Muscle of leg (tissue), 11 donors: ENCODE data around the gene PPP4R4. TPM values are rescaled to one million over a fixed set of nuclear protein-coding genes. Genes with fewer than 3 reads are reported as not detected.

Source experiments
- DNase-seq: peaks from one replicate; pipeline ENCODE4 v3.0.0; 2013
- H3K27ac ChIP-seq: one replicate; pipeline ENCODE4 v1.5.1; 2013; ENCODE audit warnings: mild to moderate bottlenecking, low read length, control low read depth
- H3K27me3 ChIP-seq: one replicate; pipeline ENCODE4 v1.6.1; 2013; ENCODE audit warnings: low read length; ENCODE audit not compliant: control insufficient read depth, insufficient read depth
- H3K36me3 ChIP-seq: one replicate; pipeline ENCODE4 v1.6.1; 2013; ENCODE audit warnings: low read length; ENCODE audit not compliant: control insufficient read depth, insufficient read depth
- H3K4me1 ChIP-seq: one replicate; pipeline ENCODE4 v1.6.1; 2013; ENCODE audit warnings: low read length; ENCODE audit not compliant: control insufficient read depth, insufficient read depth
- H3K4me3 ChIP-seq: one replicate; pipeline ENCODE4 v1.5.1; 2013; ENCODE audit warnings: low read length, control low read depth
- H3K9me3 ChIP-seq: replicated peaks from 2 replicates; pipeline ENCODE4 v1.6.1; 2013; ENCODE audit warnings: low read depth, low read length; ENCODE audit not compliant: control insufficient read depth
- WGBS: methylation state at CpG from one replicate; pipeline ENCODE4 v1.1.5; 2013; ENCODE audit warnings: missing lambda C conversion rate; ENCODE audit not compliant: insufficient coverage; 5-methylcytosine and 5-hydroxymethylcytosine counted together
- polyA plus RNA-seq, 8 donors: library from polyadenylated mRNA; unstranded; fragments of 120-200 nt; gene quantifications; one replicate each; pipeline versions ENCODE4 v1.2.1 to v1.2.3, GENCODE V29; 2013; ENCODE audit warnings: inconsistent platforms in 1 of 8, low replicate concordance in 1 of 8; ENCODE audit not compliant: insufficient read length in 8 of 8, insufficient read depth in 1 of 8
- total RNA-seq: library from RNA; stranded (reverse); fragments of 120-200 nt; gene quantifications from one replicate; pipeline ENCODE4 v1.2.4, GENCODE V29; 2013

PPP4R4 gene
- total and polyA plus RNA-seq, 9 donors: 0.08 to 0.16 (median 0.09) TPM

DNA sequence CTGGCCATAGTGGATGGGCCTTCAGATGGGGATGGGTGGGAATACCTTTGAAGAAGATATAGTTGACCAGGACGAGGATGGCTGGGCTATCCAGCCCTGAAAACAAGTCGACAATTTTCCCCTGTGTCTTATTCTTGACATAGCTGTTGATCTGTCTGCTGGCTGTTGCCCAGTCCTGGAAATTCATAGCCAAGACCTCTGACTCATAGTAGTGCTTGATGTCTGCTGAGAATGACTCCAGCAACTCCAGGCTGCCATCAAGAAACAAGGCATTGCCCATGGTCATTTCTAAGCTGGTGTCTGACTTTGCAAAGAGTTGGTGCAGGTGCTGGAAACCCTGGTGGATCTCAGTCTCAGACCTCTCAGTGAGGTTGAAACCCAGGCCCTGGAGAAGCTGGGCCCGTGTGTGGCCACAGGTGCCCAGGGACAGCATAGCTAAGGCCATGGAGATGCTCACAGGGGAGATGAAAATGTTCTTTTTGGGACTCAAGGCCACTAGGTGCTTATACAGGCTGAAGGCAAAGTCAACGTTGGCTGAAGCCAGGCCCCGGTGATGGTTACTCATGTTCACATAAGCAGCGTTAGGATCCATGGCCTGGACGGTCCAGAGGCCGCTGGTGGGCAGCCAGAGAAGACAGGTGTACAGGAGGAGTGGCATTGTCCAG is 140.0 kb downstream of the PPP4R4 start:
- Histone ChIP-seq H3K27ac (no peak overlapping the region), H3K36me3 (no peaks in the 10 kb centered on the region), H3K4me1 (no peaks in the 10 kb centered on the region), H3K9me3 (no peaks in the 10 kb centered on the region), H3K27me3 (no peaks in the 10 kb centered on the region), H3K4me3 (no peak overlapping the region)
- no peak for DNase-seq
- WGBS: 83% methylated on average over 8 of the region's 8 CpGs

- Histone ChIP-seq H3K36me3 (no peaks in the 10 kb centered on the region), H3K27ac (no peak overlapping the region), H3K4me3 (no peak overlapping the region), H3K9me3 (no peaks in the 10 kb centered on the region), H3K4me1 (no peaks in the 10 kb centered on the region), H3K27me3 (no peaks in the 10 kb centered on the region)
- WGBS: no CpG with 5 or more reads among the region's 2 CpGs
- DNase-seq: no peak
Measured at GRCh38 chr14:94314890-94315289, 140.8 kb downstream of the PPP4R4 start.

DNA sequence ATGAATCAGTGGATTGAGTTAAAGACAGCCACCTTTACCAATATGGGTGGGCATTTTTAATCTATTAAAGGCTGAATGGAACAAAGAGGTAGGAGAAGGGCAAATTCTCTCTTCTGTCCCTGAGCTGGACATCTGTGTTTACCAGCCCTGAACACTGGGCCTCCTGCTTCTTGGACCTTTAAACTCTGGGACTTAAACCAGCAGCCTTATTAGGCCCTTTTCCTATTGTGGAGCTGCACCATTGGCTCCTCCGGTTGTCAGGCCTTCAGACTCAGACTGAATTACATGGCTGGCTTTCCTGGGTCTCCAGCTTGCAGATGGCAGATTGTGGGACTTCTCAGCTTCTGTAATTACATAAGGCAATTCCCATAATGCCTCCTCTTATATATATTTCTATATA is 142.6 kb downstream of the PPP4R4 start:
- Histone ChIP-seq H3K4me3 (no peak overlapping the region), H3K4me1 (no peaks in the 10 kb centered on the region), H3K27me3 (no peaks in the 10 kb centered on the region), H3K36me3 (no peaks in the 10 kb centered on the region), H3K27ac (no peak overlapping the region), H3K9me3 (no peaks in the 10 kb centered on the region)
- DNase-seq: no peak
- WGBS: 71% methylated on average over 1 of the region's 1 CpG

GRCh38 chr14:94317259-94317658 is 143.1 kb downstream of the PPP4R4 start:
- peak; percentile 3 for DNase-seq
- WGBS: no CpG with 5 or more reads among the region's 4 CpGs

GRCh38 chr14:94320243-94320642 is 146.1 kb downstream of the PPP4R4 start:
- no peaks in the 10 kb centered on the region for H3K9me3 ChIP-seq
- 75% methylated on average over 4 of the region's 5 CpGs for WGBS
- no peak for DNase-seq
- H3K4me1 ChIP-seq: no peaks in the 10 kb centered on the region
- no peak overlapping the region for H3K27ac ChIP-seq
- H3K27me3 ChIP-seq: no peaks in the 10 kb centered on the region
- no peaks in the 10 kb centered on the region for H3K36me3 ChIP-seq
- H3K4me3 ChIP-seq: no peak overlapping the region

More at GRCh38 chr14:94317259-94317658, 143.1 kb downstream of the PPP4R4 start:
- Histone ChIP-seq H3K4me3 (no peak overlapping the region), H3K27me3 (no peaks in the 10 kb centered on the region), H3K27ac (no peak overlapping the region), H3K4me1 (no peaks in the 10 kb centered on the region), H3K9me3 (no peaks in the 10 kb centered on the region), H3K36me3 (no peaks in the 10 kb centered on the region)

DNA sequence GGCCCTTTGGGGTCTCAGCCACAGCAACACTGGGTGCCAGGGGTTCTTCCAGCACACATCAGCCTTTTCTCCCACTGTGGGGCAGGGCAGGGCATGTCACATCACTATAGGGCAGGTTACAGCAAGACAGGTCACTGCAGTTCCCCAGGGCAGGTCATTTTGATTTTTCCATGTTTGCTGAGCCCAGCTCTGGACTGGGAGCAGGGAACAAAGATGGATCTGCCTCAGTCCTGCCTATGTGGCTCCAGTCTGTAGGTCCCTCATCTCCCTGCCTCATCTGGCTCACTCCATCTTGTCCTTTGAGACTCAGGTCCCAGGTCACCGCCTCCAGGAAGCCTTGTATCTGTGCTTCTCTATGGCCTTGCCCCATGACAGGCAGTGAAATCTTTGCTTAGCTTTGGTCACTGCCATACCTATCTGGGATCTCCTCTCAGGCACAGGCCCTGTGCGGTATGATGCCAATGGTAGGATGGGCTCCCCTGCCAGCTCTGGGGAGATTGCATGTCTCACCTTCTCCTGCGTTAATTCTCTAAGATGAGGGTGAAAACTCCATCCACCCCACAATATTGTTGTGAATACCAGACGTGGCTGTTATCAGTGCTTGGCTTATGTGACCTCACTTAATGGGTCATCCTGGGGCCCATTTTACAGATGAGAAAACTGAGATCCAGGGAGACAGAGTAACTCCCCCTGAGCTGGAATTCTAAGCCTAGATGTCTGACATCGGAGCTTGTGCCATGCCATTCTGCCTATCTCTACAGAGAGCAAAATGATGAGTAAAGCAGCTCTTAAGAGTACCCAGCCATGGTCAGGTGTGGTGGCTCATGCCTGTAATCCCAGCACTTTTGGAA is 147.5 kb downstream of the PPP4R4 start:
- H3K36me3 ChIP-seq: no peaks in the 10 kb centered on the region
- no peak overlapping the region for H3K4me3 ChIP-seq
- H3K27ac ChIP-seq: no peak overlapping the region
- H3K4me1 ChIP-seq: no peaks in the 10 kb centered on the region
- 86% methylated on average over 3 of the region's 5 CpGs for WGBS
- no peaks in the 10 kb centered on the region for H3K27me3 ChIP-seq
- H3K9me3 ChIP-seq: no peaks in the 10 kb centered on the region
- no peak for DNase-seq

- no peak for DNase-seq
- WGBS: 78% methylated on average over 7 of the region's 15 CpGs
- no peaks in the 10 kb centered on the region for H3K9me3 ChIP-seq
- H3K36me3 ChIP-seq: no peaks in the 10 kb centered on the region
- H3K27ac ChIP-seq: no peak within 1 kb of the TSS
- no peak within 1 kb of the TSS for H3K4me3 ChIP-seq
- H3K27me3 ChIP-seq: no peaks in the 10 kb centered on the region
- no peaks in the 10 kb centered on the region for H3K4me1 ChIP-seq
Measured at GRCh38 chr14:94322648-94323570, 148.8 kb downstream of the PPP4R4 start, which contains the start of gene SERPINA6. Gene SERPINA6 (minus strand): TSS chr14:94323336. CDS start chr14:94314648, 8,688 bp downstream.

DNA sequence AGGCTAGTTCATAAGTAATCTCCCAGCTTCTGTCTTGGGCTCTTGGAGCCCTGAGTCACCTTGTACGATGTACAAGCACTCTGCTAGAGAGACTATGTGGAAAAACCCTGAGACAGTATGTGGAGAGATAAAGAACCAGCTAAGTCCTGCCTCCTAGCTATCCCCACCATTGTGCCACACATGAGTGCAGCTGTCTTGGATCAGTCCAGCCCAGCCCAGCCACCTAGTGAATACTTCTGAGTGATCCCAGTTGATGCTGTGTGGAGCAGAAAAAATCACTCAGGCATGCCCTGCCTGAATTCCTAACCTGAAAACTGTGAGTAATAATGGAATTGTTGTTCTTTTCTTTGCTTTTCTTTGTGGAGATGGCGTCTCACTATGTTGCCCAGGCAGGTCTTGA is 154.1 kb downstream of the PPP4R4 start:
- H3K4me1 ChIP-seq: no peaks in the 10 kb centered on the region
- WGBS: 60% methylated on average over 1 of the region's 2 CpGs
- no peak overlapping the region for H3K27ac ChIP-seq
- no peaks in the 10 kb centered on the region for H3K9me3 ChIP-seq
- H3K4me3 ChIP-seq: no peak overlapping the region
- H3K36me3 ChIP-seq: no peaks in the 10 kb centered on the region
- DNase-seq: no peak
- no peaks in the 10 kb centered on the region for H3K27me3 ChIP-seq
